SK-N-SH (cell line): ENCODE results near the gene ANKRD65. TPM values are rescaled to one million over a fixed set of nuclear protein-coding genes. Genes with fewer than 3 reads are reported as not detected.

Experiments used
- CTCF ChIA-PET: fragments of 300-600, 350-600 bp; formaldehyde crosslinking; extraction: SDS; loops from one replicate; lab custom pipeline; 2021; lab: Yijun Ruan, JAX
- POLR2A ChIA-PET: fragments of 350-600 bp; sonication (Branson Sonifier 250); formaldehyde crosslinking; extraction: SDS; loops from one replicate; lab custom pipeline; 2020; ENCODE audit warnings: antibody characterized with exemption, inconsistent platforms; lab: Yijun Ruan, JAX
- DNase-seq: peaks from one replicate; pipeline ENCODE4 v3.0.0; 2012
- H2AFZ ChIP-seq: fragments of 200-600 bp; sonication (generic); 2 replicates; pipeline ENCODE4 v1.8.1; 2016; ENCODE audit warnings: antibody characterized with exemption, mild to moderate bottlenecking, low read depth
- H3F3A ChIP-seq: fragments of 200-600 bp; sonication (generic); replicated peaks from 2 replicates; pipeline ENCODE3; 2016; ENCODE audit warnings: antibody characterized with exemption, mild to moderate bottlenecking; ENCODE audit not compliant: insufficient read depth
- H3K27ac ChIP-seq, 2 experiments: fragments of 200-500 bp in 1 of 2; fragments of 200-600 bp in 1 of 2; sonication (Bioruptor generic) in 1 of 2; sonication (generic), shearing (Covaris generic) in 1 of 2; 2 replicates each; pipeline versions ENCODE4 v1.5.1 to v1.6.1; 2014 to 2016; ENCODE audit warnings: low read depth in 2 of 2, inconsistent platforms in 1 of 2, low read length in 1 of 2, mild to moderate bottlenecking in 1 of 2, mixed read lengths in 1 of 2
- H3K27me3 ChIP-seq: fragments of 200-600 bp; sonication (generic), shearing (Covaris generic); 2 replicates; pipeline ENCODE4 v1.6.1; 2016; ENCODE audit warnings: mixed run types; ENCODE audit not compliant: insufficient read depth
- H3K36me3 ChIP-seq, 2 experiments: fragments of 200-500 bp in 1 of 2; fragments of 200-600 bp in 1 of 2; sonication (Bioruptor generic) in 1 of 2; sonication (generic) in 1 of 2; replicated peaks in 1 of 2; 2 replicates each; pipeline versions ENCODE3 to v1.5.1; 2014 to 2016; ENCODE audit warnings: low read length in 1 of 2, mild to moderate bottlenecking in 1 of 2; ENCODE audit not compliant: insufficient read depth in 2 of 2, control insufficient read depth in 1 of 2
- H3K4me1 ChIP-seq, 2 experiments: fragments of 200-500 bp in 1 of 2; fragments of 200-600 bp in 1 of 2; sonication (Bioruptor generic) in 1 of 2; sonication (generic), shearing (Covaris generic) in 1 of 2; 2 replicates each; pipeline versions ENCODE4 v1.5.1 to v1.6.1; 2014 to 2016; ENCODE audit warnings: low read depth in 1 of 2, low read length in 1 of 2, mixed run types in 1 of 2; ENCODE audit not compliant: insufficient read depth in 2 of 2, control insufficient read depth in 1 of 2
- H3K4me2 ChIP-seq: fragments of 200-600 bp; sonication (generic), shearing (Covaris generic); 2 replicates; pipeline ENCODE4 v1.6.1; 2017; ENCODE audit warnings: mixed run types
- H3K4me3 ChIP-seq, 2 experiments: fragments of 200-500 bp in 1 of 2; fragments of 200-600 bp in 1 of 2; sonication (Bioruptor generic) in 1 of 2; sonication (generic), shearing (Covaris generic) in 1 of 2; 2 replicates each; pipeline versions ENCODE4 v1.5.1 to v1.8.1; 2014 to 2016; ENCODE audit warnings: low read depth in 2 of 2, inconsistent platforms in 1 of 2, low read length in 1 of 2, mild to moderate bottlenecking in 1 of 2, mixed read lengths in 1 of 2, moderate library complexity in 1 of 2
- H3K79me2 ChIP-seq: fragments of 200-600 bp; sonication (generic); 2 replicates; pipeline ENCODE4 v1.8.1; 2017; ENCODE audit warnings: mild to moderate bottlenecking; ENCODE audit not compliant: insufficient read depth
- H3K9ac ChIP-seq: fragments of 200-600 bp; sonication (generic); 2 replicates; pipeline ENCODE4 v1.6.1; 2017; ENCODE audit warnings: mixed run types
- H3K9me2 ChIP-seq: fragments of 200-600 bp; sonication (generic); 2 replicates; pipeline ENCODE4 v1.6.1; 2017; ENCODE audit warnings: mixed run types
- H3K9me3 ChIP-seq: fragments of 200-600 bp; sonication (generic); 2 replicates; pipeline ENCODE4 v1.6.1; 2017; ENCODE audit warnings: mixed run types, mild to moderate bottlenecking, moderate library complexity
- H4K20me1 ChIP-seq: fragments of 200-600 bp; sonication (generic); 2 replicates; pipeline ENCODE4 v1.6.1; 2017; ENCODE audit warnings: mild to moderate bottlenecking, mixed run types; ENCODE audit not compliant: insufficient read depth
- ELF1 ChIP-seq: IDR thresholded peaks from 2 replicates; pipeline ENCODE4 v1.4.0; 2012
- EZH2phosphoT487 ChIP-seq: fragments of 200-600 bp; sonication (generic); IDR thresholded peaks from 2 replicates; pipeline ENCODE4 v1.6.1; 2017; ENCODE audit warnings: low read depth, mixed run types, mild to moderate bottlenecking, antibody characterized with exemption, moderate library complexity, borderline replicate concordance
- FOSL2 ChIP-seq: IDR thresholded peaks from 2 replicates; pipeline ENCODE4 v1.4.0; 2012; ENCODE audit warnings: low read depth, mild to moderate bottlenecking, moderate library complexity, borderline replicate concordance
- FOXJ3 ChIP-seq: sonication (generic); formaldehyde crosslinking; IDR thresholded peaks from 2 replicates; pipeline ENCODE4 v1.5.1; 2020; ENCODE audit warnings: mild to moderate bottlenecking, missing genetic modification reagents
- GABPA ChIP-seq: IDR thresholded peaks from 2 replicates; pipeline ENCODE4 v1.4.0; 2012; ENCODE audit warnings: low read depth, mild to moderate bottlenecking
- MEF2A ChIP-seq: IDR thresholded peaks from 2 replicates; pipeline ENCODE4 v1.4.0; 2012; ENCODE audit warnings: low read depth, borderline replicate concordance
- MXI1 ChIP-seq: IDR thresholded peaks from 2 replicates; pipeline ENCODE4 v1.6.1; 2012; ENCODE audit warnings: mild to moderate bottlenecking, low read depth, low read length, improper control_type of control experiment
- PBX3 ChIP-seq: IDR thresholded peaks from 2 replicates; pipeline ENCODE4; 2012
- RCOR1 ChIP-seq: fragments of 150-350 bp; IDR thresholded peaks from 2 replicates; pipeline ENCODE4 v1.6.1; 2017; ENCODE audit warnings: antibody characterized with exemption, low read length
- RFX5 ChIP-seq: IDR thresholded peaks from 2 replicates; pipeline ENCODE4 v1.6.1; 2012; ENCODE audit warnings: mild to moderate bottlenecking, improper control_type of control experiment, low read length
- RXRA ChIP-seq: IDR thresholded peaks from 2 replicates; pipeline ENCODE4 v1.4.0; 2012; ENCODE audit warnings: low read depth, mild to moderate bottlenecking, borderline replicate concordance
- TEAD4 ChIP-seq: IDR thresholded peaks from 2 replicates; pipeline ENCODE4 v1.4.0; 2012; ENCODE audit warnings: mild to moderate bottlenecking, borderline replicate concordance; ENCODE audit not compliant: insufficient read depth
- YY1 ChIP-seq: IDR thresholded peaks from 2 replicates; pipeline ENCODE4 v1.4.0; 2012; ENCODE audit warnings: low read depth, mild to moderate bottlenecking
- WGBS: methylation state at CpG from one replicate; pipeline ENCODE4 v1.1.6; 2017; ENCODE audit warnings: low lambda C conversion rate; 5-methylcytosine and 5-hydroxymethylcytosine counted together
- polyA plus RNA-seq, 3 experiments: library from polyadenylated mRNA; depleted of rRNA; stranded (reverse); fragments of >200 nt; gene quantifications; 2 replicates each; pipeline ENCODE4 v1.2.3, GENCODE V29; 2012
- TF ChIP-seq, protein P1 (sequence below): IDR thresholded peaks from 2 replicates; pipeline ENCODE4 v1.4.0; 2012; ENCODE audit warnings: low read depth, borderline replicate concordance
- TF ChIP-seq, protein P2 (sequence below): IDR thresholded peaks from 2 replicates; pipeline ENCODE4 v1.6.1; 2012; ENCODE audit warnings: mild to moderate bottlenecking, low read depth, low read length, moderate library complexity

The ANKRD65 gene
- polyA plus RNA-seq, 1 of the 3 experiments (the other 2 are of a cell fraction) = 0.07 TPM

DNA sequence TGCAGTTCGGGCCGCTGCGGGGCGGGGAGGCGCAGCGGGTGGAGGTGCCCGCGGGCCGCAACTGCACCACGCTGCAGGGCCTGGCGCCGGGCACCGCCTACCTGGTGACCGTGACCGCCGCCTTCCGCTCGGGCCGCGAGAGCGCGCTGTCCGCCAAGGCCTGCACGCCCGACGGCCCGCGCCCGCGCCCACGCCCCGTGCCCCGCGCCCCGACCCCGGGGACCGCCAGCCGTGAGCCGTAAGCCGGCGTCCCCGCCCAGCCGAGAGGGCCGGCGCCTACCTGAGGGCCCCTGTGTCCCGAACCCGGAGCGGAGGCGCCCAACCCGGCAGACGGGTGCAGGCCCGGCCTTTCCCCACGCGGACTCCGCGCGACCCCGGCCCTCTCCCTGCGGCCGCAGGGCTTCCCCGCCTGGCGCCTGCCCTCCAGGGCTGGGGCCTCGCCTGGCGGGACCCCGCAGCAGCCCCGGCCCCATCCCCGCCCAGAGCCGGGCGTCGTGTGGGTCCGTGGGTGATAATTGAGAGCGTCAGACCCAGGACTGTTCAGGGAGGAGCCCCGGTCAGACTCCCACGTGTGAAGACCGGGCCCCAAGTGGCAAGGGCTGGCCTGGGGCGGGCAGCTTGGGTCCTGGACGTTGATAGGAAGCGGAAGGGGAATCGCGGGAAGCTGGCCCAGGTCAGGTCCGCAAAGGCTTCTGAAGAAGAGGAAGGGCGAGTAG is 18.6 kb upstream of the ANKRD65 start (continued):
- TF ChIP-seq EZH2phosphoT487 = no peak
- TF ChIP-seq FOXJ3 (CRISPR knock-in tag) = no peak
- no peak for TF ChIP-seq FOSL2
- no peak for TF ChIP-seq MEF2A
- TF ChIP-seq, protein P1, sequence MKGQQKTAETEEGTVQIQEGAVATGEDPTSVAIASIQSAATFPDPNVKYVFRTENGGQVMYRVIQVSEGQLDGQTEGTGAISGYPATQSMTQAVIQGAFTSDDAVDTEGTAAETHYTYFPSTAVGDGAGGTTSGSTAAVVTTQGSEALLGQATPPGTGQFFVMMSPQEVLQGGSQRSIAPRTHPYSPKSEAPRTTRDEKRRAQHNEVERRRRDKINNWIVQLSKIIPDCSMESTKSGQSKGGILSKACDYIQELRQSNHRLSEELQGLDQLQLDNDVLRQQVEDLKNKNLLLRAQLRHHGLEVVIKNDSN = no peak
- no peak for TF ChIP-seq RCOR1

DNA sequence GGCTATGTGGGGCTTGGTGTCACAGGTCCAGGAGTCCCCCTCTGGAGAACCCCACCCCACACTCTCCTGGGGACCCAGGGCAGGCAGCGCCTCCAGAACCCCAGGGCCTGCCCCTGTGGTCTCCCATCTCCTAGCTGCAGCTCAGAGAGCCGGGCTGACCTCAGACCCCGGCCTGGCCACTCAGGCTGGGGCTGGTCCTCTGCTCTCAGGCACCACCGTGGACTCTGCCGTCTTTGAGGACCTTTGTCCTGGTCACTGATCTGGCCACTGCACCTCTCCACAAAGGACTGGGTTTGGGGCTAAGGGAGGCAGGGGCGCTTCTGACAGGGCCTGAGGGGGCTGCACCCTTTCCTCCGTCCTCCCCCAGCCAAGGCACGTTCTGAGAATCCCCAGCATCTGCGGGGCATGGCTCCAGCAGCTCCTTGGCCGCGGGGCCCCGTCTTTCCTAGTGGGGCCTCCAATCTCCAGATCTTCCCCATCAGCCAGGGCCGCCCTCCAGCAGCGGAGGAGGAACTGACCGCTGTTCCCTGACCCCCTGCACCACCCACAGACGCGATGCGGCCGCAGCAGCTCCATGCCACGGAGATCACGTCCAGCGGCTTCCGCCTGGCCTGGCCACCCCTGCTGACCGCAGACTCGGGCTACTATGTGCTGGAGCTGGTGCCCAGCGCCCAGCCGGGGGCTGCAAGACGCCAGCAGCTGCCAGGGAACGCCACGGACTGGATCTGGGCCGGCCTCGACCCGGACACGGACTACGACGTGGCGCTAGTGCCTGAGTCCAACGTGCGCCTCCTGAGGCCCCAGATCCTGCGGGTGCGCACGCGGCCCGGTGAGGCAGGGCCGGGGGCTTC is 17.7 kb upstream of the ANKRD65 start:
- POLR2A ChIA-PET = no interaction called here

More for the DNA sequence above, 17.7 kb upstream of the ANKRD65 start:
- Histone ChIP-seq H3K4me3 (no peak overlapping the region), H3F3A (no peaks in the 10 kb centered on the region), H3K27me3 (no peaks in the 10 kb centered on the region), H3K4me1 (peaks cover 0 to 13% of the 10 kb centered on the region in 2 experiments; a peak in 1 of 4 replicates), H3K27ac (no peak overlapping the region), H2AFZ (no peak overlapping the region), H3K4me2 (no peak overlapping the region), H3K9me3 (no peaks in the 10 kb centered on the region), H3K79me2 (no peaks in the 10 kb centered on the region), H3K9ac (no peak overlapping the region), H3K9me2 (no peaks in the 10 kb centered on the region), H3K36me3 (no peaks in the 10 kb centered on the region), H4K20me1 (no peaks in the 10 kb centered on the region)
- TF ChIP-seq TEAD4 = no peak
- TF ChIP-seq RXRA = no peak
- no peak for TF ChIP-seq GABPA
- TF ChIP-seq PBX3 = no peak
- TF ChIP-seq, protein P2, sequence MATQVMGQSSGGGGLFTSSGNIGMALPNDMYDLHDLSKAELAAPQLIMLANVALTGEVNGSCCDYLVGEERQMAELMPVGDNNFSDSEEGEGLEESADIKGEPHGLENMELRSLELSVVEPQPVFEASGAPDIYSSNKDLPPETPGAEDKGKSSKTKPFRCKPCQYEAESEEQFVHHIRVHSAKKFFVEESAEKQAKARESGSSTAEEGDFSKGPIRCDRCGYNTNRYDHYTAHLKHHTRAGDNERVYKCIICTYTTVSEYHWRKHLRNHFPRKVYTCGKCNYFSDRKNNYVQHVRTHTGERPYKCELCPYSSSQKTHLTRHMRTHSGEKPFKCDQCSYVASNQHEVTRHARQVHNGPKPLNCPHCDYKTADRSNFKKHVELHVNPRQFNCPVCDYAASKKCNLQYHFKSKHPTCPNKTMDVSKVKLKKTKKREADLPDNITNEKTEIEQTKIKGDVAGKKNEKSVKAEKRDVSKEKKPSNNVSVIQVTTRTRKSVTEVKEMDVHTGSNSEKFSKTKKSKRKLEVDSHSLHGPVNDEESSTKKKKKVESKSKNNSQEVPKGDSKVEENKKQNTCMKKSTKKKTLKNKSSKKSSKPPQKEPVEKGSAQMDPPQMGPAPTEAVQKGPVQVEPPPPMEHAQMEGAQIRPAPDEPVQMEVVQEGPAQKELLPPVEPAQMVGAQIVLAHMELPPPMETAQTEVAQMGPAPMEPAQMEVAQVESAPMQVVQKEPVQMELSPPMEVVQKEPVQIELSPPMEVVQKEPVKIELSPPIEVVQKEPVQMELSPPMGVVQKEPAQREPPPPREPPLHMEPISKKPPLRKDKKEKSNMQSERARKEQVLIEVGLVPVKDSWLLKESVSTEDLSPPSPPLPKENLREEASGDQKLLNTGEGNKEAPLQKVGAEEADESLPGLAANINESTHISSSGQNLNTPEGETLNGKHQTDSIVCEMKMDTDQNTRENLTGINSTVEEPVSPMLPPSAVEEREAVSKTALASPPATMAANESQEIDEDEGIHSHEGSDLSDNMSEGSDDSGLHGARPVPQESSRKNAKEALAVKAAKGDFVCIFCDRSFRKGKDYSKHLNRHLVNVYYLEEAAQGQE = no peak
- TF ChIP-seq MXI1 = no peak
- no peak for TF ChIP-seq RFX5
- no peak for TF ChIP-seq YY1
- no peak for TF ChIP-seq ELF1
- CTCF ChIA-PET = interaction anchor here (1.4 kb wide), 1 partner anchor 67 kb away, joined by 3 read pairs; no protein-coding TSS in a partner anchor
- peak; percentile 32 for DNase-seq
- WGBS = 84% methylated on average over 14 of the region's 45 CpGs
